Activated naive CD4-positive, alpha-beta T cell treated with anti-CD3 and anti-CD28 coated beads, Interleukin-2, amount 50 U/mL, for 72 hours (primary cell): ENCODE data around the gene FUS. TPM values are rescaled to one million over a fixed set of nuclear protein-coding genes. Genes with fewer than 3 reads are reported as not detected.
A peak's percentile ranks its signal among the peaks of the same experiment; 100 is the strongest.
"Not testable (repeated sequence)": the region's sequence is repeated elsewhere in the genome, so short reads cannot be mapped to it uniquely, and the experiment has no call there.

Experiments
- ATAC-seq, 2 donors: fragments of 150-1000 bp; cut with Tn5 transposase; 2 replicates each; pipeline ENCODE4 v1.10.0; 2021; ENCODE audit warnings: mild to moderate bottlenecking in 2 of 2, moderate library complexity in 2 of 2
- DNase-seq, 2 donors: peaks; one replicate each; pipeline ENCODE4 v3.0.0; 2021 to 2022; ENCODE audit warnings: low spot score in 2 of 2
- H3K27ac Mint-ChIP-seq, 2 donors: one replicate each; pipeline ENCODE4 v1.8.0; 2022; ENCODE audit warnings: mild to moderate bottlenecking in 2 of 2, mixed read lengths in 2 of 2
- H3K36me3 Mint-ChIP-seq, 2 donors: one replicate each; pipeline ENCODE4 v1.8.0; 2022; ENCODE audit warnings: mixed read lengths in 2 of 2
- H3K9me3 Mint-ChIP-seq, 2 donors: one replicate each; pipeline ENCODE4 v1.8.0; 2022; ENCODE audit warnings: mixed read lengths in 2 of 2
- total RNA-seq, 2 donors: library from RNA; stranded (reverse); gene quantifications; one replicate each; pipeline ENCODE4 v1.2.3, GENCODE V29; 2022

FUS gene
- 100 to 1,000 TPM; 486 to 763 TPM for total RNA-seq

DNA sequence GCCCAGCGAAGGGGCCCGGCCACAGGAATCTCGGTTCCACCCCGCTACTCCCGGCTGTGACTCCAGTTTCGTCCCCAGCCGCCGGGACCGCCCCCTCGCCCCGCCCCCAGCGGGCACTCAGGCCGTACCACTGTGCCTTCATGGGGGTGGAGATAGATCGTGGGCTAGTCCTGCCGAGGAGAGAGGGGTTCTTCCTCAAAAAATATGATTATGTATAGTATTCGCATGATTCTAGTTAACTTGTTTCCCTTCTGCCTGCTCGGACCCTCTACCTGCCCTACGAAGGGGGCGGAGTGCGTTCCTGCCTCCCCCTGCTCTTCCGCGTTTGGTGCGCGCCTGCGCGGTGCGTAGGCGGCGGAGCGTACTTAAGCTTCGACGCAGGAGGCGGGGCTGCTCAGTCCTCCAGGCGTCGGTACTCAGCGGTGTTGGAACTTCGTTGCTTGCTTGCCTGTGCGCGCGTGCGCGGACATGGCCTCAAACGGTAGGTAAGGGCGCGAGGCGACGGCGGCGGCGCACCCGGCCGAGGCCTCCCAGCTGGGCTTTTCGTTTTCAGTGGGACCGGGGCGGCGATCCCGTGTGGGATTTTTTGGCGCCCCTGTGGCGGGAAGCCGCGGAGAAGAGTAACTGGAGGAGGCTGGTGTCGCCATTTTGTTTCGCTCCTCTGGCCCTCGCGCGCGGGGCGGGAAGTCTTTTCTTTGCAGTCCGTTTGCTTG is at the start of gene FUS:
TSS of gene FUS (plus strand) at position 393 of the 713 bp plus-strand sequence. CDS start at position 469, 76 bp downstream.
- Mint-ChIP-seq H3K27ac (peak within 1 kb of the TSS; percentile 98 to 100), H3K9me3 (no peaks in the 10 kb centered on the region), H3K36me3 (peaks cover 43 to 49% of the 10 kb centered on the region in 2 donors)
- peak; percentile 93 to 94 for DNase-seq
- peak; percentile 56 to 71 for ATAC-seq

DNA sequence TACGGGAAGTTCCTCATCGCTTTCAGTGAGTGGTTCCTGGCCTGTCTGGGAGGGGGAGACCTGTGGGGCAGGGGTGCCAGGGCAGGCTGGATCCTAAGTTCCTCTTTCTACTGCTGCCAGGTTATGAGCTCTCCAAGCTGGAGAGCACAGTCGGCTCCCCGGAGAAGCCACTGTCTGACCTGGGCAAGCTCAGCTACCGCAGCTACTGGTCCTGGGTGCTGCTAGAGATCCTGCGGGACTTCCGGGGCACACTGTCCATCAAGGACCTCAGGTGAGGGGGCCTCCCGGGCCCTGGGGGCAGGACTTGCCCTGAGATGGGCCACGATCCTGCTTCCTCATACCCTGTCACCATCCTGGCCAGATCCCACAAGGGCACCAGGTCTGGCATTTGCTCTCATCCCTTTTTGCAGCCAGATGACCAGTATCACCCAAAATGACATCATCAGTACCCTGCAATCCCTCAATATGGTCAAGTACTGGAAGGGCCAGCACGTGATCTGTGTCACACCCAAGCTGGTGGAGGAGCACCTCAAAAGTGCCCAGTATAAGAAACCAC is 49.5 kb upstream of the FUS start:
- Mint-ChIP-seq H3K9me3 (no peaks in the 10 kb centered on the region), H3K27ac (peak overlapping the region in 1 of 2 donors; percentile 55), H3K36me3 (no peaks in the 10 kb centered on the region)
- no peak for DNase-seq
- ATAC-seq: no peak

DNA sequence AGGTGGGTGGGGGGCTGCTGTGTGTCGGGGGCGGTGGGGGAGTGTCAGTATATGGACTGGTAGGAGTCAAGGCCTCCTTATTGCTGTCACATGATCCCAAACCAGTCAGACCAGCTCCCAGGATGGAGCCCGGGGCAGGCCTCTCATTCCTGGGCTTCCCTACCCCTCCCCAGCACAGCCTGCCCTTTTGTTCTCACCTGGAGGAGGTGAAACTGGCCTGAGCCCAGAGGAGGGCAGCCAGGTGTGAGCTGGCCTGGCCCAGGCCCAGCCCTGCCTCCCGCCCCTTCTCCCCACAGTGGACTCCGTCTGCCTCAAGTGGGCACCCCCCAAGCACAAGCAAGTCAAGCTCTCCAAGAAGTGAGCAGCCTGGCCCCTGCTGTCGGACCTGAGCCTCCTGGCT is 49.0 kb upstream of the FUS start:
- Mint-ChIP-seq H3K9me3 (no peaks in the 10 kb centered on the region), H3K27ac (no peak overlapping the region)
- ATAC-seq: no peak

DNA sequence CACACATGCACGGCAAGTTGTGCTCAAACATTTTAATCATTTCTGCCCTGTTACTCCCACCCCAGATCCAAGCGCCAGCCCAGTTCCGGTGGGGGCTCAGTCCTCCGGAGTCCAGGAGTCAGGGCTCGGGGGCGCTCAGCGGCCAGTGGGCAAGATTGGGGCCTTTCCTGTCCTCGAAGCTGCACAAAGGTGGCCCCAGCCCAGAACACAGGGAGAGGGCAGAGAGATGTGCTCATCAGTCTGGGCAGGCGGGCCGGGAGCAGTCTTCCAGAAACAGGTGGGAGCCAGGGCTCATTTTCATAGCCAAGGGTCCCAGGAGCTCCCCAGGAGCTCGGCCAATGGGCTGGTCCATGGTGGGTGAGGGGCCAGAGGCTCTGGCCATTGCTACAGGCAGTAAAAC is 48.5 kb upstream of the FUS start:
- H3K27ac Mint-ChIP-seq: no peak overlapping the region
- ATAC-seq (no peak), DNase-seq (no peak)
- no peaks in the 10 kb centered on the region for H3K36me3 Mint-ChIP-seq
- H3K9me3 Mint-ChIP-seq: no peaks in the 10 kb centered on the region

More for the DNA sequence above, 49.0 kb upstream of the FUS start:
- DNase-seq: no peak
- H3K36me3 Mint-ChIP-seq: no peaks in the 10 kb centered on the region

DNA sequence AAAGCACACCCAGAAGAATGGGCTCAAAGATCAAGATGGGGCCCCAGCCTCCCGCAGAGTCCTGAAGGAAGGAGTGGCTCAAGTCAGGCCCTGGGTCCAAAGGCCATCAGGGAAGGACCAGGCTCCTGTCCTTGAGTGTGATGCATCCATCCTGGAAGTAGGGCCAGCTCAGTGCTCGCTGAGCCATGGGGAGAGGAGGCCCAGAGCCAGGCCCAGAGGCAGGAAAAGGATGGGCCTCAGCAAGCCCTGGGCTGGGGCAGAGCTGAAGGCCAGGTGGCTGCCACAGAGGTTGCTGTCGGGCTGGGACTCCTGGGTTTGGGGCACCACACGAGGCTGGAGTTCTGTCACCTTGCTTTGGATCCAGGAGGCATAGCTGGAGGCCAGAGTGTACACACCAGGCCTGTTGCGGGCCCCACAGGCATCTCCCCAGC is 48.1 kb upstream of the FUS start:
- H3K36me3 Mint-ChIP-seq: no peaks in the 10 kb centered on the region
- H3K27ac Mint-ChIP-seq: no peak overlapping the region
- ATAC-seq: peak in 1 of 2 donors; percentile 4
- H3K9me3 Mint-ChIP-seq: no peaks in the 10 kb centered on the region
- DNase-seq: no peak

DNA sequence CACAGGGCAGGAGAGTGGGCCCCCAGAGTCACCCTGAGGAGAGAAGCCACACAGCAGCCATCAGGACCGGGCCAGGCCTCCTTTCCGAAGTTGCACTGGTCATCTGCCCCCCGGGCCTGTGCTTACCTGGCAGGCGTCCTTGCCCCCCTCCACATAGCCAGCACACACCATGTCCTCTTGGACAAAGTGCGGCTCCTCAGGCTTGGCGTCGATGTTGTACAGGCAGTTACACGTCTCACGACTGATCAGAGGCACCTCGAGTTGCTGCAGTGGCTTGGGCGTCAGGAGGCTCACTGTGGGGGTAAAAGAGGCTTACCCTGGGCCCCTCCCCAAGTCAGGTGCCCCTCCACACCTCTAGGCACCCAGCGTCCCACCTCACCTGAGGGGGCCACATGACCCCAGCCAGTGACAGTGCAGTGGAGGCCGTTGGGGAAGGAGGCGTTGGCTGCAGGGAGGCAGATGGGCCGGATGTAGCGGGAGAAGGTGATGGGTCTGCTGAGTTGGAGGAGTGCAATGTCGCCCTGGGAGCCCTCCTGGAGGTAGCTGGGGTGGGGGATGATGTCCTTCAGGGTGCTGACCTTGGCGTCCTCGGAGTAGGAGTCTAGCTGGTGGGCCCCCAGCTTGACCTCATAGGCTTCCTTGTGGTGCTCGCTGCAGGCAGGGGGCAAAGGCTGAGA is 47.5 kb upstream of the FUS start:
- peak overlapping the region in 1 of 2 donors; percentile 15 for H3K27ac Mint-ChIP-seq
- ATAC-seq: no peak
- H3K9me3 Mint-ChIP-seq: no peaks in the 10 kb centered on the region

DNA sequence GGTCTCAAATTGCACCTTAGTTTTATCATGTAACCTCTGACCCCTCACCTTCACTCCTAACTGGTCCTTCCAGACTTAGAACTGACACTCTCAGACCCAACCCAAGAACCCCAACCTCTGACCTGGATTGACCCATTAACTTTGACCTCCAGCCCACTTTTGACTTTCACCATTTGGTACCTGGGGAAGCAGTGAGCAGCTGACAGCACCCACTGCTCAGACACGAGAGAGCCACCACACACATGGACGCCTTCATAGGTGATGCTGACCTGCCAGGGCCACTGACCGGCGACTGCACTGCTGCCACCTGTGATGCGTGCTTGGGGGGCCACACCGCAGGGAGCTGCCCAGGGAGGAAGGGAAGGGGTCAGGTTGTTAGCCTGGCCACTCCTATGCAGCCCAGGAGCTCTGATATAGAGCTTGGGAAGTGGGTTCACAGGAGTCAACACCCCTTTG is 46.9 kb upstream of the FUS start:
- Mint-ChIP-seq H3K27ac (peak overlapping the region in 1 of 2 donors; percentile 15), H3K36me3 (no peaks in the 10 kb centered on the region), H3K9me3 (no peaks in the 10 kb centered on the region)
- ATAC-seq: peak in 1 of 2 donors; percentile 16
- DNase-seq: no peak

More for the DNA sequence above, 47.5 kb upstream of the FUS start:
- DNase-seq: no peak
- no peaks in the 10 kb centered on the region for H3K36me3 Mint-ChIP-seq

DNA sequence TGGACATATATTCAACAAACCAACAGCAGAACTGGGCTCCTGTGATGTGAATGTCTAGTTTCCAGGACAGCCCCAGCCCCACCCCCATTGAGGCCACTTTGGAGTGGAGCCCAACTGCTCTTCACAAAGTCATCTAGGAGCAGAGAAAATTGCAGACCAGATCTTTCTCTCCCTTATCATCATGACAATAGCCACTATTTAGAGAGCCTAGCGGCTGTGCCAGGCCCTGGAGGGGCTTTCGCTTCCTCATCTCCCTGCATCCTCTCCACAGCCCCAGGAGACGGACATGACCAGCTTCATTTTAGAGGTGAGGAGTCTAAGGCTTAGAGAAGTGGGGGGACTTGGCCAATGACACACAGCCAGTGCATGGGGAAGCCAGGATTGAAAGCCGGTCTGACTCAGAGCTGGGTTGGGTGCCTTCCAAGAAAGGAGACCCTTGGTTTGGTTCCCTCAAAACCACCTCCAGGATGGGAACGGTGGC is 45.8 kb upstream of the FUS start:
- no peaks in the 10 kb centered on the region for H3K9me3 Mint-ChIP-seq
- DNase-seq: no peak
- H3K36me3 Mint-ChIP-seq: no peaks in the 10 kb centered on the region
- H3K27ac Mint-ChIP-seq: peak overlapping the region; percentile 15 to 81
- ATAC-seq: no peak

DNA sequence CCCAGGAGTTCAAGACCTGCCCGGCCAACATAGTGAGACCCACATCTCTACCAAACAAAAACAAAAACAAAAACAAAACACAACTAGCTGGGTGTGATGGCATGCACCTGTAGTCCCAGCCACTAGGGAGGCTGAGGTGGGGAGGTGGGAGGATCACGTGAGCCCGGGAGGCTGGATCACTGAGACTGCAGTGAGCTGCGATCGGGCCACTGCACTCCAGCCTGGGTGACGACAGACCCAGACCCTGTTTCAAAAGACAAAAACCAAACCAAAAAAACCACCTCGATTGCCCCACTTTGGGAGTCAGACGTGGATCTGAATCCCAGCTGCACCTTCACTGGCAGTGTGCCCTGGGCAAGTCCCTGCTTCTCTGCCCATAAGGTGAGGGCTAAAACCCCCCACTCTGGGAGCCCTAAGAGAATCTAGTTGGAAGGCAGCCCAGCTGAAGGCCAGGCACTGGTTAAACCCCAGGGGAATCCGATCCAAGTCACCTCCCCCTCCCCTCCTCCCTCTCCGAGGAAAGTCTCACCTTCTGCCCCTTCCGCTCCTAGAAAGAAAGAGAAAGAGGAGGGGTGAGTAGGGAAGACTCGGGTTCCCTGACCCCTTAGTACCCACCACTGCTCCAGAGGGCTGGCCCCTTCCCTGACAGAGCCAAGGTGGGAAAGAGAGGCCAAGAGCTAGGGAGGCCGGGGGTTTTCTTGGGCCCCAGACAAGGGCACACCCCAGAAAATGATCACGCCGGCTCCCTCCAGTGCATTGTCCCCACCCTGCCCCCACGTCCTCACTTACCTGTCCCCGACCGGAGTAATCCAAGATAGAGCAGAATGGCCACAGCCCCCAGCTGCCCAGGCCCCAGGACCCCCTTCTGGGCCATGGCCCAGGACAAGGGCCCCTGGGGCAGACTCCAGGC is 45.1 kb upstream of the FUS start:
- no peaks in the 10 kb centered on the region for H3K9me3 Mint-ChIP-seq
- H3K27ac Mint-ChIP-seq: no peak overlapping the region
- DNase-seq: no peak
- H3K36me3 Mint-ChIP-seq: no peaks in the 10 kb centered on the region
- no peak for ATAC-seq

DNA sequence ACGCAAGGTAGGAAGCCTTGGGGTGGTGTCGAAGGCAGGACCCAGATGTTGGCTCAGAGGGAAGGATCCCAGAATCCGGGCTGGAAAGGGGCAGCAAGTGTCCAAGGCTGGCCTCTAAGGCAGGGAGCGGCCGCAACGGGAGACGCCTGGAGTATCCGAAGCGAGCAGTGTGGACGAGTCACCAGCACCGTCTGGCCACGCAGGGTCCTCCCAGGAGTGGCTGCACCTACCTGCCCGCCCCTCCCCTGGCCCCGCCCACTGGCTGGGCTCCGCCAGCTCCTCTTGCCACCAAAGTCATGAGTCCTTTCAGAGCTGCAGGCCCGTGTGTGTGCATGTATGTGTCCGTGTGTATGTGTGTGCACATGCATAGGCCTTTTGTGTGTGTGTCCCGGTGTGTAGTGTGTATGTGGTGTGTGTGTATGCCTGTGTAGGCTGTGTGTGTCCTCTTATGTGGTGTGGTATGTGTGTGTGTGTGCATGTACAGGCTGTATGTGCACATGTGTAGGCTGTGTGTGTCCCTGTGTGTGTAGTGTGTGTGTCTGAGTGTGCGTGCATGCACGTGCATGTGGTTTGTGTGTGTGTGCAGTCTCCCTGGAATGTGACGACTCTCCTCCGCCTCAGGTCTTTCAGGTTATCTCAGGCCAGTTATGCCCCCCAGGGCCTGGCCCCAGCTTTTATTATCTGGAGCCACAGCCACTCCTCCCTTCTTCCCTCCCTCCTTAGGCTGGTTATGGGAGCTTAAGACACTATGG is 44.2 kb upstream of the FUS start, which contains the start of gene PRSS8:
TSS of gene PRSS8 (minus strand) at position 193 of the 752 bp plus-strand sequence. CDS start 229 bp downstream, outside the sequence.
- Mint-ChIP-seq H3K9me3 (no peaks in the 10 kb centered on the region), H3K27ac (no peak within 1 kb of the TSS), H3K36me3 (no peaks in the 10 kb centered on the region)
- ATAC-seq (no peak), DNase-seq (no peak)

DNA sequence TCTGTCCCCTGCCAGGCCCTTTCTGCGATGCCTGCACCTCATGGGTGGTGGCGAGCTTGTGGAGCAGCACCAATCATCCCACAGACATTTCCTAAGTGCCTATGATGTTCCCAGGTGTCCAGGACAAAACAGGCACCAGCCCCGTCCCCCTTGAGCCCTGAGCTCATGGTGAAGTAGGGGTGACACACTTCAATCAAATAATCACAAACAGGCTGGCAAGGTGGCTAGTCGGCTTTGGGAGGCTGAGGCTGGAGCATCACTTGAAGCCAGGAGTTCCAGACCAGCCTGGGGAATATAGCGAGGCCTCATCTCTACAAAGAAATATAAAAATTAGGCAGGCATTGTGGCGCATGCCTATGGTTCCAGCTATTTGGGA is 43.7 kb upstream of the FUS start:
- Mint-ChIP-seq H3K9me3 (no peaks in the 10 kb centered on the region), H3K27ac (no peak overlapping the region), H3K36me3 (no peaks in the 10 kb centered on the region)
- DNase-seq: no peak
- no peak for ATAC-seq

DNA sequence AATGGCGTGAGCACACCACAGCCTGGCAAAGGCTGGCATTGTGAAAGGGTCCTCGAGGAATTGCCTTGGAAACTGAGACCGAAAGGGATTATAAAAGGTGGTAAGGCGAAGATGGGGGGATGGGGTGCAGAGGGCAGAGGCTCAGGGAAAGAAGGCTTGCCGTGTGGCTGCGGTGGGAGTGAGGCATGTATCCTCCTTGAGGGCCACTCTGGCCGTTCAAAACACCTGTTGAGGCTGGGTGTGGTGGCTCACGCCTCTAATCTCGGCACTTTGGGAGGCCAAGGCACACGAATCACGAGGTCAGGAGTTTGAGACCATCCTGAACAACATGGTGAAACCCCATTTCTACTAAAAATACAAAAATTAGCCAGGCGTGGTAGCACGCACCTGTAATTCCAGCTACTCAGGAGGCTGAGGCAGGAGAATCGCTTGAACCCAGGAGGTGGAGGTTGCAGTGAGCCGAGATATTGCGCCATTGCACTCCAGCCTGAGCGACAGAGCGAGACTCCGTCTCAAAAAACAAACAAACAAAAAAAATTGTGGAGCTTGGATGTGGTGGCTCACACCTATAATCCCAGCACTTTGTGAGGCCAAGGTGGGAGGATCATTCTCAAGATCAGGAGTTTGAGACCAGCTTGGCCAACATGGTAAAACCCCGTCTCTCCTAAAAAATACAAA is 43.0 kb upstream of the FUS start:
- H3K9me3 Mint-ChIP-seq, ATAC-seq, H3K27ac Mint-ChIP-seq, DNase-seq, H3K36me3 Mint-ChIP-seq: not testable (repeated sequence)

DNA sequence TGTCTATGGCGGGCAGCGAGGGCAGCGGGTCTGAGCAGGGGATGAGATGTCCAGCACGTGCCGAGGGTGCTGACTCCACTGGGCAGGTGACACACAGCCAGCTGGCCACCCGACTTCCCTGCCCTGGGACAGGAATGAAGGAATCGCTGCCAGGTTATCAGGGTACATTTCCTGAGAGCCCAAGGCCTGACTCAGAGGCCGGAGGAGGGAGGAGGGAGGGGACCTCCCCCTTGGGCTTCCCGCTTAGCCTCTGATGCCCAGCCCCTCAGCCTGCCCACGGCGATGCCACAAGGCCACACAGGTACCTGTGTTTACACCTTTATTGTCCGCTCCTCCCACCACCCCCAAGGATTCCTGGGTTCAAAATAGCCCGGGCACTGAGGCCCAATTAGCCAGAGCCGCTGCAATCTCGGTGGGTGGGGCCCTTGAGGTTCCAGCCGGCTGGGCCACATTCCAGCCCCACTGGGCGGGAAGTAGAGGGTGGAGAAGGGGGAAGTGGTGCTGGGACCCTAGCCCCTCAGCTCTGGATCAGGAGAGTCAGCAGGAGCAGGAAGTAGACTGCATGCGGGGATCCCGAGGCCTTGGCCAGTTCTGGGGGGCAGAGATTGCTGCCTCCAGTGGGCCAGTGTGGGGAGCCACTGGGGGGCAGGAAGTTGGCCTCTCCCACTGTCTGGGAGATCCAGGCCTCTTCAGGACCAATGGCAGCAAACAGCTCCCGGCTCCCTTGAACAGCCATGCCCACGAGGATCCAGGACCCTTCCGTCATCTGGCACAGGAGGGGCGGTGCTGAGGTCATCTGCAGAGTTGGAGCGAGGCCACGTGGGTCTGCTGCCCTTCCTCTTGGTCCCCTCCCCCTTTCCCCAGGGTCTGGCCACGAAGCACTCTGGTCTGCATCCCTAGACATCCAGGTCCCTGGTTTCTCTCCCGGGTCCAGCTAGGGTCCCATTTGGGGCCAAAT is 41.0 kb upstream of the FUS start:
- H3K36me3 Mint-ChIP-seq: no peaks in the 10 kb centered on the region
- no peak for DNase-seq
- H3K9me3 Mint-ChIP-seq: no peaks in the 10 kb centered on the region
- ATAC-seq: no peak
- H3K27ac Mint-ChIP-seq: no peak overlapping the region

DNA sequence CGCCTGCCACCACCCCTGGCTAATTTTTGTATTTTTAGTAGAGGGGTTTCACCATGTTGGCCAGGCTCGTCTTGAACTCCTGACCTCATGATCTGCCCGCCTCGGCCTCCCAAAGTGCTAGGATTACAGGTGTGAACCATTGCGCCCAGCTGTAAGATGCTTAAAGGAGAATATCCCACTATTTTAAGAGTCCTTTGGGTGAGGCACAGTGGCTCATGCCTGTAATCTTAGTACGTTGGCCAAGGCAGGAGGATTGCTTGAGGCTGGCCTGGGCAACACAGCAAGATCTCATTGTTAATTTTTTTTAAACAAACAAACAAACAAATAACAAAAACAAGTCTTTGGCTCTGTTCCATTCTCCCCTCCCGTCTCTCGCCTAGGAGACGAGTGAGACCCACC is 38.9 kb upstream of the FUS start:
- not testable (repeated sequence) for H3K36me3 Mint-ChIP-seq, H3K9me3 Mint-ChIP-seq, DNase-seq, ATAC-seq
- H3K27ac Mint-ChIP-seq: peak overlapping the region in 1 of 2 donors; percentile 81
